Liver (tissue), 1 donor: ENCODE results near the gene FAM83G.

Source experiments
- REST ChIP-seq: IDR thresholded peaks from 2 replicates; pipeline ENCODE4 v1.6.1; 2016; ENCODE audit warnings: antibody characterized with exemption, mild to moderate bottlenecking
- ZBTB33 ChIP-seq: IDR thresholded peaks from 2 replicates; pipeline ENCODE4 v1.6.1; 2016; ENCODE audit warnings: antibody characterized with exemption

GRCh38 chr17:18997650-18998196 is 6.8 kb downstream of the FAM83G start:
- no peak for TF ChIP-seq REST
- TF ChIP-seq ZBTB33, result no peak
